Lower leg skin (tissue), 4 donors: ENCODE results near the gene SHC3. TPM values are rescaled to one million over a fixed set of nuclear protein-coding genes. Genes with fewer than 3 reads are reported as not detected.

Source experiments
- DNase-seq, 2 donors: peaks; one replicate each; pipeline ENCODE4 v3.0.0-alpha.2; 2019; ENCODE audit warnings: low spot score in 2 of 2
- H3K4me3 ChIP-seq: fragments of 200-600 bp; sonication (generic); 2 replicates; pipeline ENCODE4 v1.5.1; 2017; ENCODE audit warnings: mild to moderate bottlenecking, low read depth; ENCODE audit not compliant: poor library complexity, severe bottlenecking
- POLR2A ChIP-seq, 2 donors: fragments of 450-650 bp; IDR thresholded peaks; one replicate each; pipeline ENCODE4 v1.6.1; 2016 to 2017; ENCODE audit warnings: antibody characterized with exemption in 2 of 2, mild to moderate bottlenecking in 1 of 2, moderate library complexity in 1 of 2
- WGBS, 2 donors: methylation state at CpG; one replicate each; pipeline ENCODE4 v1.1.5; 2018; 5-methylcytosine and 5-hydroxymethylcytosine counted together
- intact Hi-C: fragments of 100-400 bp; cut with DNase I; formaldehyde crosslinking; loops from one replicate; pipeline ENCODE4 v1.15.0; 2023; ENCODE audit warnings: low total_unique reads
- total RNA-seq, 4 donors: library from RNA; depleted of rRNA; stranded (reverse); fragments of >200 nt; gene quantifications; one replicate each; pipeline ENCODE4 v1.1.0, GENCODE V29; 2016
- TF ChIP-seq, protein P1 (sequence below), 3 donors: fragments of 450-650 bp; IDR thresholded peaks; one replicate each; pipeline ENCODE4 v1.5.1; 2016; ENCODE audit warnings: antibody characterized with exemption in 3 of 3, mild to moderate bottlenecking in 3 of 3, moderate library complexity in 2 of 3

Gene SHC3
- total RNA-seq, 4 donors from 2014 or later, result 0.49 to 3.7 (median 1.7) TPM

DNA sequence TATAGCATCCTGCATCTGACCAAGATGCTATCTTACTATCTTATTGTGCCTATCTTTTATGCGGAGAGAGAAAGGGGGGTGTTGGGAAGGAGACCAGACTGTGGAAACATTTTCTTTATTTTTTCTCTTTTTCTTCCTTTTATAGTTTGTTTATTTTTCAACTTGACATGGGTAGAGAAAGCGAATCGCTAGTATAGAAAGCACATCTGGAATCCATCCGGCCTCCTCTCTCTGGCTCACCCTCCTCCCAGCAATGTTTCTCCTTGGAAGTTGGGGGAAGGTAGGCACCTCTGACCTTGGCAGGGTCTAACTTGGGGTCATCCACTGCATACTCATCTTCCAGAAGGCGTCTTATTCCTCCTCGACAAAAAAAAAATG is 183.4 kb downstream of the SHC3 start:
- no peak overlapping the region for H3K4me3 ChIP-seq
- intact Hi-C loops, result no loop called here
- WGBS, 2 donors, result 63 to 76% methylated on average over 6 of the region's 6 CpGs
- DNase-seq, result no peak
- no peak for TF ChIP-seq POLR2A (IDR thresholded peaks at IDR 0.05)
- TF ChIP-seq, protein P1, sequence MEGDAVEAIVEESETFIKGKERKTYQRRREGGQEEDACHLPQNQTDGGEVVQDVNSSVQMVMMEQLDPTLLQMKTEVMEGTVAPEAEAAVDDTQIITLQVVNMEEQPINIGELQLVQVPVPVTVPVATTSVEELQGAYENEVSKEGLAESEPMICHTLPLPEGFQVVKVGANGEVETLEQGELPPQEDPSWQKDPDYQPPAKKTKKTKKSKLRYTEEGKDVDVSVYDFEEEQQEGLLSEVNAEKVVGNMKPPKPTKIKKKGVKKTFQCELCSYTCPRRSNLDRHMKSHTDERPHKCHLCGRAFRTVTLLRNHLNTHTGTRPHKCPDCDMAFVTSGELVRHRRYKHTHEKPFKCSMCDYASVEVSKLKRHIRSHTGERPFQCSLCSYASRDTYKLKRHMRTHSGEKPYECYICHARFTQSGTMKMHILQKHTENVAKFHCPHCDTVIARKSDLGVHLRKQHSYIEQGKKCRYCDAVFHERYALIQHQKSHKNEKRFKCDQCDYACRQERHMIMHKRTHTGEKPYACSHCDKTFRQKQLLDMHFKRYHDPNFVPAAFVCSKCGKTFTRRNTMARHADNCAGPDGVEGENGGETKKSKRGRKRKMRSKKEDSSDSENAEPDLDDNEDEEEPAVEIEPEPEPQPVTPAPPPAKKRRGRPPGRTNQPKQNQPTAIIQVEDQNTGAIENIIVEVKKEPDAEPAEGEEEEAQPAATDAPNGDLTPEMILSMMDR (IDR thresholded peaks at IDR 0.05), result no peak

DNA sequence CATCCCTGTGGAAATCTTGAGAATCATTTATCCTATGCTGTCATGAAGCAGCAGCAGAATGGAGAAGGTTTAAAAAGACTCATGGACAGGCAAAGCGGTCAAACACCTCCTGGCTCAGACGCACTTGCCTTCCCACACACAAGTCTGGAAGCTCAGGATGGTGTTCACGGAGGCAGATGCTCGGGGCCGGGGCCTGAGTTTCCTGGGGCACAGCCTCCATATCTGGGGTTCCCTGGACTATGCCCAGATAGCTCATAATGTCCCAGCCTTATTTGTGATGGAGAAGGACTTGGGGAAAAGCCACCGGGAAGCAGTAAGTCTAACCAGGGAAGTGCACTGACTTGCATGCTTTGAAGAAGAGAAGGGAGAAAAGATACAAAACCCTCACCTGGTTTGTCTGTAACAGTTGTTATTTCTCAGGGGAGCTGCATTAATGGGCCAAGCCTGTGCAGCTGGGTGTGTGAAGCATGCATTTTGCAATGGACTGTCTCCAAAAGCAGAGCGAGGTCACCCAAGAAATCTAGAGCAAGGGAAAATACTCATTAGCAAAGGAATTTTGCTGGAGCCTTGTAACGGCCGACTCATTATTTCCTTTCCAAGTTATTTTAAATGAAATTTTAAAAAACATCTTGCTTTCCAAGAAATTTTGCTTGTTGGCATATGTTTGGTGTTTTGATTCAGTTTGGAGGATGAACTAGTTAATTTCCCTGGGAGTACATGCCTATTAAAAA is 184.0 kb downstream of the SHC3 start:
- no peak for DNase-seq
- no peak for TF ChIP-seq POLR2A (IDR thresholded peaks at IDR 0.05)
- TF ChIP-seq, protein P1 (IDR thresholded peaks at IDR 0.05), result no peak
- WGBS, 2 donors, result 59 to 61% methylated on average over 9 of the region's 9 CpGs
- no peak overlapping the region for H3K4me3 ChIP-seq
- intact Hi-C loops, result loop anchor here (5.0 kb wide), 1 partner anchor 607 kb away; the partner anchor contains the start of gene SPIN1

DNA sequence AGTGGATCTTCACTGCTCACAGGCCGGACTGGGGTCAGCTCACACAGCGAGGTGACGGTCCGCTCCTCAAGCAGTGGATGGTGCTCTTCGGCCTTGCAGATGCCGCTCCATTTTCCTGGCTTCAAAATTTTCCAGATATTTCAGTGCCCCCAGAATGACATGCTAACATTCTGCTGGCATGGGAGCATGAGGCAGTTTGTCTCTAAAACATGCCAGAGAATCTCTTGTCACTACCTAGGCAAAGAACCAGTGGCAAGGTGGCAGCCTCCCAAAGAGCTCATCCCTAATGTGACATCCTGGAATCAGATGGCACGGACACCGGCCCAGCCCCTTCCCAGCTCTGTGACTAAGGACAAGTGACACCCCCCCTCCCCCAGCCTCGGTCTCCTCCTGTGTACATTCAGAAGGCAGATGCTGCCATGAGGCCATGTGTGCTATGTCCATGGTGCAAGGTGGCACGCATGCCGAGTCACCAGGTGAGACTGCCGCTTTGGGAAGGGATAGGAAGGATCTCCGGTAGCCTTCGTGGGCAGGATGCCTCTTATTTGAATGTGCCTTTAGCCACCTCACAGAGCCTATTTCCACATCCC is 184.7 kb downstream of the SHC3 start:
- TF ChIP-seq, protein P1 (IDR thresholded peaks at IDR 0.05), result no peak
- TF ChIP-seq POLR2A (IDR thresholded peaks at IDR 0.05), result no peak
- H3K4me3 ChIP-seq, result no peak overlapping the region
- WGBS, 2 donors, result 90 to 94% methylated on average over 14 of the region's 14 CpGs
- intact Hi-C loops, result loop anchor here (5.0 kb wide), 1 partner anchor 607 kb away; the partner anchor contains the start of gene SPIN1
- no peak for DNase-seq

GRCh38 chr9:88993327-88993726 is 185.3 kb downstream of the SHC3 start:
- WGBS, 2 donors, result 69 to 81% methylated on average over 2 of the region's 2 CpGs
- no peak for TF ChIP-seq POLR2A (IDR thresholded peaks at IDR 0.05)
- TF ChIP-seq, protein P1 (IDR thresholded peaks at IDR 0.05), result no peak
- intact Hi-C loops, result loop anchor here (5.0 kb wide), 1 partner anchor 606 kb away; the partner anchor contains the start of gene SPIN1
- no peak for DNase-seq
- H3K4me3 ChIP-seq, result no peak overlapping the region

- no peak overlapping the region for H3K4me3 ChIP-seq
- DNase-seq, result peak in 1 of 2 donors; percentile 70
- 89 to 91% methylated on average over 4 of the region's 4 CpGs for WGBS, 2 donors
- intact Hi-C loops, result loop anchor here (5.0 kb wide), 1 partner anchor 605 kb away; the partner anchor contains the start of gene SPIN1
- no peak for TF ChIP-seq POLR2A (IDR thresholded peaks at IDR 0.05)
- TF ChIP-seq, protein P1 (IDR thresholded peaks at IDR 0.05), result no peak
These were observed 186.1 kb downstream of the SHC3 start for GRCh38 chr9:88992556-88992955.
